IMR-90 (cell line): ENCODE results near the gene SPPL2B. TPM values are rescaled to one million over a fixed set of nuclear protein-coding genes. Genes with fewer than 3 reads are reported as not detected.

ENCODE experiments used
- ATAC-seq: fragments of 200-7000 bp; cut with Tn5 transposase; 2 replicates; pipeline ENCODE4 v1.9.1; 2020; ENCODE audit warnings: low read depth, mild to moderate bottlenecking, moderate library complexity
- BruUV-seq: library from RNA; stranded (reverse); fragments of 400-500 nt; replicated peaks from 2 replicates; lab custom pipeline; 2021; lab: Mats Ljungman, UMichigan
- CTCF ChIA-PET: fragments of 300-600 bp; formaldehyde crosslinking; extraction: SDS; loops from one replicate; lab custom pipeline; 2021; ENCODE audit warnings: antibody characterized with exemption; lab: Yijun Ruan, JAX
- POLR2A ChIA-PET: fragments of 300-600 bp; sonication (Branson Sonifier 250); formaldehyde crosslinking; loops from one replicate; lab custom pipeline; 2022; ENCODE audit warnings: antibody characterized with exemption; ENCODE audit not compliant: unreplicated experiment; lab: Charles Lee
- DNase-seq: peaks from one replicate; pipeline ENCODE4 v3.0.0; 2013
- H2AFZ ChIP-seq: replicated peaks from 2 replicates; pipeline ENCODE3; 2013; ENCODE audit warnings: low read length, mild to moderate bottlenecking; ENCODE audit not compliant: poor library complexity
- H2AK5ac ChIP-seq: 2 replicates; pipeline ENCODE4 v1.6.1; 2013; ENCODE audit warnings: low read depth, low read length, inconsistent platforms
- H2AK9ac ChIP-seq: replicated peaks from 2 replicates; pipeline ENCODE3; 2013; ENCODE audit warnings: mild to moderate bottlenecking, low read depth, low read length, moderate library complexity; ENCODE audit not compliant: poor library complexity
- H2BK120ac ChIP-seq: 2 replicates; pipeline ENCODE4 v1.6.1; 2013; ENCODE audit warnings: low read depth, low read length, inconsistent platforms
- H2BK15ac ChIP-seq: 3 replicates; pipeline ENCODE4 v1.6.1; 2013; ENCODE audit warnings: low read depth, low read length, inconsistent platforms
- H2BK20ac ChIP-seq: 2 replicates; pipeline ENCODE4 v1.6.1; 2013; ENCODE audit warnings: low read depth, mild to moderate bottlenecking, inconsistent platforms, low read length, moderate library complexity
- H2BK5ac ChIP-seq: 2 replicates; pipeline ENCODE4 v1.6.1; 2013; ENCODE audit warnings: mild to moderate bottlenecking, low read depth, low read length, inconsistent platforms; ENCODE audit not compliant: poor library complexity, severe bottlenecking
- H3K14ac ChIP-seq: replicated peaks from 2 replicates; pipeline ENCODE4 v1.6.1; 2013; ENCODE audit warnings: low read depth, low read length, inconsistent platforms
- H3K18ac ChIP-seq: 2 replicates; pipeline ENCODE4 v1.6.1; 2013; ENCODE audit warnings: low read depth, low read length, control low read depth
- H3K23ac ChIP-seq: 2 replicates; pipeline ENCODE4 v1.6.1; 2013; ENCODE audit warnings: low read depth, low read length, inconsistent platforms
- H3K27ac ChIP-seq: 2 replicates; pipeline ENCODE4 v1.5.1; 2013; ENCODE audit warnings: mild to moderate bottlenecking, control low read depth, low read length; ENCODE audit not compliant: insufficient read depth
- H3K27me3 ChIP-seq: 2 replicates; pipeline ENCODE4 v1.6.1; 2013; ENCODE audit warnings: low read length; ENCODE audit not compliant: control insufficient read depth, insufficient read depth
- H3K36me3 ChIP-seq: 2 replicates; pipeline ENCODE4 v1.6.1; 2013; ENCODE audit warnings: low read length, mixed read lengths; ENCODE audit not compliant: control insufficient read depth, insufficient read depth
- H3K4ac ChIP-seq: 2 replicates; pipeline ENCODE4 v1.6.1; 2013; ENCODE audit warnings: low read depth, low read length, inconsistent platforms
- H3K4me1 ChIP-seq: 2 replicates; pipeline ENCODE4 v1.6.1; 2013; ENCODE audit warnings: low read length, mixed read lengths; ENCODE audit not compliant: control insufficient read depth, insufficient read depth
- H3K4me2 ChIP-seq: 2 replicates; pipeline ENCODE4 v1.6.1; 2013; ENCODE audit warnings: low read depth, mild to moderate bottlenecking, control low read depth, low read length, moderate library complexity
- H3K4me3 ChIP-seq: 2 replicates; pipeline ENCODE4 v1.5.1; 2013; ENCODE audit warnings: low read depth, mild to moderate bottlenecking, control low read depth, low read length, moderate library complexity; ENCODE audit not compliant: insufficient read depth
- H3K56ac ChIP-seq: 2 replicates; pipeline ENCODE4 v1.6.1; 2013; ENCODE audit warnings: low read length, inconsistent platforms; ENCODE audit not compliant: insufficient read depth; ENCODE audit errors: extremely low read depth
- H3K79me1 ChIP-seq, 2 experiments: 2 replicates each; pipeline ENCODE4 v1.6.1; 2013; ENCODE audit warnings: low read length in 2 of 2, inconsistent platforms in 1 of 2, low read depth in 1 of 2
- H3K9ac ChIP-seq: 2 replicates; pipeline ENCODE4 v1.6.1; 2013; ENCODE audit warnings: low read depth, low read length, control low read depth
- H3K9me1 ChIP-seq: 2 replicates; pipeline ENCODE4 v1.6.1; 2013; ENCODE audit warnings: low read length, inconsistent platforms; ENCODE audit not compliant: insufficient read depth
- H3K9me3 ChIP-seq: 2 replicates; pipeline ENCODE4 v1.6.1; 2013; ENCODE audit warnings: low read length; ENCODE audit not compliant: control insufficient read depth, insufficient read depth
- H4K20me1 ChIP-seq: 2 replicates; pipeline ENCODE4 v1.6.1; 2013; ENCODE audit warnings: low read length, inconsistent platforms; ENCODE audit not compliant: insufficient read depth
- H4K5ac ChIP-seq: 2 replicates; pipeline ENCODE4 v1.6.1; 2013; ENCODE audit warnings: mild to moderate bottlenecking, low read depth, low read length, control low read depth
- H4K8ac ChIP-seq, 2 experiments: 2 replicates each; pipeline ENCODE4 v1.6.1; 2013; ENCODE audit warnings: low read depth in 2 of 2, low read length in 2 of 2, control low read depth in 1 of 2, inconsistent platforms in 1 of 2
- H4K91ac ChIP-seq: 2 replicates; pipeline ENCODE4 v1.6.1; 2013; ENCODE audit warnings: low read depth, low read length, inconsistent platforms; ENCODE audit not compliant: insufficient read depth
- MAFK ChIP-seq: IDR thresholded peaks from 2 replicates; pipeline ENCODE4 v1.6.1; 2012; ENCODE audit warnings: low read depth, low read length, improper control_type of control experiment
- RAD21 ChIP-seq: IDR thresholded peaks from 2 replicates; pipeline ENCODE4 v1.6.1; 2012; ENCODE audit warnings: low read length, improper control_type of control experiment
- RCOR1 ChIP-seq: IDR thresholded peaks from 2 replicates; pipeline ENCODE4 v1.6.1; 2012; ENCODE audit warnings: mild to moderate bottlenecking, low read length, improper control_type of control experiment; ENCODE audit not compliant: insufficient replicate concordance
- WGBS, 2 experiments: methylation state at CpG; one replicate each; pipeline versions ENCODE4 v1.1.5 to v1.1.7; 2013; ENCODE audit warnings: missing lambda C conversion rate in 2 of 2; ENCODE audit not compliant: insufficient read length in 1 of 2; ENCODE audit errors: extremely low coverage in 2 of 2; 5-methylcytosine and 5-hydroxymethylcytosine counted together
- dilution Hi-C: fragments of 300-500 bp; cut with HindIII; formaldehyde crosslinking; loops from one replicate; pipeline ENCODE4 v1.14.3; 2018; ENCODE audit warnings: low sequenced_read_pairs; ENCODE audit not compliant: unreplicated experiment
- in situ Hi-C: fragments of 300-500 bp; cut with MboI; formaldehyde crosslinking; loops from 3 replicates; pipeline ENCODE4 v1.14.3; 2019; ENCODE audit warnings: low sequenced_read_pairs, inconsistent platforms, mixed read lengths
- intact Hi-C: fragments of 100-400 bp; cut with micrococcal nuclease; formaldehyde crosslinking; loops from 2 replicates; pipeline ENCODE4 v1.10.0; 2022
- polyA plus RNA-seq, 3 experiments: library from polyadenylated mRNA; depleted of rRNA; stranded (reverse); fragments of >200 nt; gene quantifications; 2 replicates each; pipeline ENCODE4 v1.2.3, GENCODE V29; 2012; ENCODE audit warnings: low replicate concordance in 1 of 3
- total RNA-seq: library from RNA; depleted of rRNA; stranded (reverse); fragments of >200 nt; gene quantifications from 2 replicates; pipeline ENCODE4 v1.2.3, GENCODE V29; 2012

SPPL2B gene
- total and polyA plus RNA-seq, 2 of the 4 experiments (the other 2 are of a cell fraction): 3.4 to 45.7 TPM

DNA sequence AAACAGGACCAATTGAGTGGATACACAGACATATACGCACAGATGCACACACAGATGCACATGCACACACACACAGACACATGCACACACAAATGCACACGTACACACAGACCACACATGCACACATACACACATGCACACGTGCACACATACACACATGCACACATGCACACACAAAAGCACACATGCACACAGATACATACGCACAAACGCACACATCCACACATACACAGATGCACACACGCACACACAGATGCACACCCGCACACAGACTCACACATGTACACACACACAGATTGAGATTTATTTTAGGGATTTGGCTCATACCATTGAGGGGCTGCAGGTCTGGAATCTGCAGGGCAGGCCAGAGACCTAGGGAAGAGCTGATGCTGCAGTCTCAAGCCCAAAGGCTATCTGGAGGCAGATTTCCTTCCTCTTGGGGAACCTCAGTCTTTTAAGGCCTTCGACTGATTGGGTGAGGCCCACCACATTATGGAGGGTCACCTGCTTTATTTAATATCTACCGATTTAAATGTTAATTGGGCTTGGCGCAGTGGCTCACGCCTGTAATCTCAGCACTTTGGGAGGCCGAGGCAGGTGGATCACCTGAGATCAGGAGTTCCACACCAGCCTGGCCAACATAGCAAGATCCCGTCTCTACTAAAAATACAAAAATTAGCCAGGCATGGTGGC lies 54.2 kb downstream of the SPPL2B start:
- DNase-seq (no peak), ATAC-seq (no peak)
- no peak overlapping the region for H3K23ac ChIP-seq
- H2BK15ac ChIP-seq: no peak overlapping the region
- ChIA-PET CTCF (no interaction called here), POLR2A (no interaction called here)
- H2BK5ac ChIP-seq: no peak overlapping the region
- H4K8ac ChIP-seq: no peak overlapping the region
- no peak overlapping the region for H2BK20ac ChIP-seq
- no peak overlapping the region for H3K56ac ChIP-seq
- H2BK120ac ChIP-seq: no peak overlapping the region
- H3K9ac ChIP-seq: no peak overlapping the region
- no peak overlapping the region for H3K14ac ChIP-seq
- BruUV-seq: no TSS peak
- no peak overlapping the region for H3K27ac ChIP-seq
- peaks cover under 1% of the 10 kb centered on the region for H3K27me3 ChIP-seq
- H3K4ac ChIP-seq: no peak overlapping the region
- no peak overlapping the region for H3K18ac ChIP-seq
- dilution Hi-C loops: no loop called here
- no peak overlapping the region for H3K4me3 ChIP-seq
- peaks cover 2% of the 10 kb centered on the region for H3K9me1 ChIP-seq
- intact Hi-C loops: no loop called here
- no peak overlapping the region for H3K4me2 ChIP-seq
- no peak overlapping the region for H2AK9ac ChIP-seq
- no peak overlapping the region for H2AK5ac ChIP-seq
- no peaks in the 10 kb centered on the region for H4K20me1 ChIP-seq
- no peak overlapping the region for H4K5ac ChIP-seq
- H3K4me1 ChIP-seq: peaks cover 2% of the 10 kb centered on the region; the same call in 1 of the 2 replicates
- H3K79me1 ChIP-seq: no peaks in the 10 kb centered on the region
- TF ChIP-seq MAFK (no peak), RCOR1 (no peak), RAD21 (no peak)
- peak overlapping the region; percentile 49 for H2AFZ ChIP-seq
- 93% methylated on average over 8 of the region's 13 CpGs; no CpG with 5 or more reads in 1 of the 2 experiments for WGBS, 2 experiments
- peaks cover 12% of the 10 kb centered on the region for H3K9me3 ChIP-seq
- in situ Hi-C loops: no loop called here
- no peak overlapping the region for H4K91ac ChIP-seq
- no peaks in the 10 kb centered on the region for H3K36me3 ChIP-seq
